GM19324 (cell line): Measurements from ENCODE around the gene CEP120.
"Not testable (repeated sequence)": the region's sequence is repeated elsewhere in the genome, so short reads cannot be mapped to it uniquely, and the experiment has no call there.

Source experiments
- ATAC-seq: cut with Tn5 transposase; IDR thresholded peaks from one replicate; pipeline ENCODE4 v1.9.1; 2021; ENCODE audit warnings: mild to moderate bottlenecking, moderate library complexity; ENCODE audit not compliant: unreplicated experiment, low FRiP score

The CEP120 gene

DNA sequence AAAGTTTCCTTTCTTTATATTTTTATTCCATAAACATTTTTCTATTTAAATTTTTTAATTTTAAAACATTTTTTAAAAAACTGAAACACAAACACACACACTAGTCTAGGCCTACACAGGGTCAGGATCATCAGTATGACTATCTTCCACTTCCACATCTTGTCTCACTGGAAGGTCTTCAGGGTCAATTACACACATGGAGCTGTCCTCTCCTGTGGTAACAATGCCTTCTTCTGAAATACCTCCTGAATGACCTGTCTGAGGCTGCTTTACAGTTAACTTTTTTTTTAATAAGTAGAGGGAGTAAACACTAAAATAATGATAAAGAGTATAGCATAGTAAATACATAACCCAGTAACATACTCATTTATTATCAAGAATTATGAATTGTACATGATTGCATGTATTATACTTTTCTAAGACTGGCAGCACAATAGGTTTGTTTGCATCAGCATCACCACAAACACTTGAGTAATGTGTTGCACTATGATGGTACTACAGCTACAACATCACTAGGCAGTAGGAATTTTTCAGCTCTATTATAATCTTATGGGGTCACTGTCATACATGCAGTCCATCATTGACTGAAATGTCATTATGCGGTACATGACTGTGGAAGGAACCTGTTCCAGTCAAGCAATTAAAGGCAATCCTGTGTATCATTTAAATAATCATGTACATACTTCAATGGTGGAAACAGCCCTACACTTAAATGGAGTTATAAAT is 17.4 kb upstream of the CEP120 start:
- ATAC-seq: no peak

DNA sequence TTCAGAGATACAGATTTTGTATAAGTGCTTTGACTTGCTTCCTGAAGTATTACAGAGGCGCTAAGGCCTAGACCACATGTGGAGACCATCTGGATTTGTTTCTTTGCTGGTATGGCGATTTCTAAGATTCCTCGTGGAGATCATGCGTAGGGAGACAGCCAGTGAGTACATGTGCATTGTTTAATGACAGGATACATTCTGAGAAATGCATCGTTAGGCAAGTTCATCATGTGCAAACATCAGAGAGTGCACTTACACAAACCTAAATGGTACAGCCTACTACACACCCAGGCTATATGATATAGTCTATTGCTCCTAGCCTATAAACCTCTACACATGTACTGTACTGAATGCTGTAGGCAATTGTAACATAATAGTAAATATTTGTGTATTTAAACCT is 16.5 kb upstream of the CEP120 start:
- no peak for ATAC-seq

DNA sequence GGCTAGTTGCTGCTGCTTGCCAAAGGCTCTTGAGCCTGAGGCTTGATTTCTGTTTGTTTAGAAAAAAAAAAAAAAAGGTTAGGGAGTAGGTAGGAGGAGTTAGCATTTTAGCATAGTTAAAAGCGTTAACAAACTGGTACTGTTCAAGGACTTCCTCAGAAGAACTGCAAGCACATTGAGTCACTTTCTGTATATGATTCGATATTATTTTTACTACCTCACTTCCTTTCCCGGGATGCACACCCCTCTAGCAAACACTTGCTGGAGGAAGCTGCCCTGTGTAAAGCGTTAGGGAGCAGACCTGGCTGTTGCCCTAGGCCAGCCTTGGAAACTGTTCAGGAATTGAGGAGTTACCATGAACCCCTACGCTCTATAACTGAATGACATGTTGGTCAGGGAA is 15.7 kb upstream of the CEP120 start:
- no peak for ATAC-seq

DNA sequence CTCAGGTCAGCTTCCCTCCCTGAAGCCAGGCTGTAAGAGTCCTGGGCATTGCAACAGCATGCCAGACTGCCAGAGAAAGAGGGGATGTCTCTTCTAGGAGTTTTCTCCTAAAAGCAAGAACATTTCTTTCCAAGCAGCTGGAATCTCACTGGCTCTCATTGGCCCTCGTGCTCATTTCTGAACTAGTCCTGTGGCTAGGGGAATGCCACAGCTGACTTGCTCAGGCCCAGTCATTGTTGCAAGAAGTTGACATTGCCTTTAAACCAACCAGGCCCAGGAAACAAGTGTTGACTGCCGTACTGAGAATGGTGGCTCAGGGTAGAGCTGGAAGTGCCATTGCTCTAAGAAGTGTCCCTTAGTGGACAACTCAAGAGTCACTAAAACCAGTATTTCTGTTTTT is 15.0 kb upstream of the CEP120 start:
- ATAC-seq: no peak

DNA sequence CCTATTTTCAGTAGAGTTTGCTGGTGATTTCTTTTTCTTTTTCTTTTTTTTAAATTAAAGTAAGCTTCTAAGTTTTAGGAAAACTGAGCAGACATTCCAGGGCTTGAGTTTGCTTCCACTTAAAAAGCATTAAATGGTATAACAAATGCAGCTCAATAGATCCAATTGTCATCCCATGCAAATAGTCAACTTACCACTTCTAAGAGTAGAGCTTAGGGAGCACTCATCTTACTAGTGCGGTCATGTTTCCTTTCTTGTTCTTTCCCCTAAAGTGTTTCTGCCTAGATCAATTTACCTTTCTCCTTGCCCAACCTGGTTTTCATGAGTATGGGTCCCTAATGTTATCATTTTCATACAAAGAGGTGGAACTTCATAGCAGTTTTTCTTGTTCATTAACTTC is 13.0 kb upstream of the CEP120 start:
- no peak for ATAC-seq

DNA sequence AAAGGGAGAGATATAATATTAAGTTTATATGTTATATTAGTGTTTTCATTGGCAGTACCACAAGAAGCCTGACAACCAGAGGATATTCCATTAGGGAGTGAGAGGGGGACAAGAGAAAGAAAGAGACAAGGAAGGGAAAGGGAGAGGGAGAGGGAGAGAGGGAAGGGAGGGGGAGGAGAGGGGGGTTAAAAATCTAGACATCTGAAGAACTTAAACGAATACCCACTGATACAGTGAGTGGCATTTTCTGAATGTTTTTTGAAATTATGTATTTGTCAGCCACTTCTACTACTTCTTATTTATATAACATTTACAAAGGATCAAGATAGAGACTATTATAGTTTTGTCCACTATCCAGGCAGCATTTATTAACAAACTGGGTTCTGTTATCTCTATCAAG is 11.6 kb upstream of the CEP120 start:
- no peak for ATAC-seq

DNA sequence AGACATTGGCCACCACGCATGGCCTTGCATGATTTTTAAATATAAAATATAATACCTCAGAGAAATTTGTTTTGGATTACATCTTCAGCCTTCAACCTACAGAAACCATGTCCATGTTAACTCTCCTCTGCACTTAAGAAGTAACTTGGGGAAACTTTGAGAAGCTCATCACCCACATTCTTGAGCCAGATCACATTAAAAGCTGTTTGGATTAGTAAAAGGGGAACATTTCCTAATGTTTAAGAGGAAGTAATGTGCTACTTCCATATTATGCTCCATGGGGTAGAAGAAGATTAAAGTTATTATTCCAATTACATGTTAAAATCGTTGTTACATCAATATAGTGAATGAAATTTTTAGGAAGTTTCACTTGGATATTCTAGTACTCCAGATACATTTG is 10.4 kb upstream of the CEP120 start:
- no peak for ATAC-seq

DNA sequence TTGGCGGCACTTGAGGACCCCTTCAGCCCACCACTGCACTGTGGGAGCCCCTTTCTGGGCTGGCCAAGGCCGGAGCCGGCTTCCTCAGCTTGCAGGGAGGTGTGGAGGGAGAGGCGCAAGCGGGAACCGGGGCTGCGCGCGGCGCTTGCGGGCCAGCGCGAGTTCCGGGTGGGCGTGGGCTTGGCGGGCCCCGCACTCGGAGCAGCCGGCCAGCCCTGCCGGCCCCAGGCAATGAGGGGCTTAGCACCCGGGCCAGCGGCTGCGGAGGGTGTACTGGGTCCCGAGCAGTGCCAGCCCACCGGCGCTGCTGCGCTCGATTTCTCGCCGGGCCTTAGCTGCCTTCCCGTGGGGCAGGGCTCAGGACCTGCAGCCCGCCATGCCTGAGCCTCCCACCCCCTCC is 7.2 kb upstream of the CEP120 start:
- ATAC-seq: not testable (repeated sequence)

DNA sequence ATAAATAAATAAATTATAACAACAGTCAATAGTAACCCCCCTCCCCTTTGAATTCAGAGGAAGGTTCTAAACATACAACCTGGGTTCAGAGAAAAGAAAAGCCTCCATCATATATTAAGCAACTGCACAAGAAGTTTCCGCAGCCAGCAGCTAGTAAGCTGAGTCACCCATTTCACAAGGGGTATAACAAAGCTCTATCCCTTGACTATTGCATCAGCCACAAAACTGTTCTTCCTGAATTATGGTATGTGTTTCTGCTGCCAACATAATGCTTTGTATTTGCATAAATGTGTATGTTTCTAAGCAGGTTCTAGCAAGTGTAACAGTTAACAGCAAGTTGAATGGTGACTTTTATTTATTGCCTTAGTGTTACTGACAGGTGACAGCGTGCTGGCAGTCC is 6.8 kb upstream of the CEP120 start:
- ATAC-seq: no peak

DNA sequence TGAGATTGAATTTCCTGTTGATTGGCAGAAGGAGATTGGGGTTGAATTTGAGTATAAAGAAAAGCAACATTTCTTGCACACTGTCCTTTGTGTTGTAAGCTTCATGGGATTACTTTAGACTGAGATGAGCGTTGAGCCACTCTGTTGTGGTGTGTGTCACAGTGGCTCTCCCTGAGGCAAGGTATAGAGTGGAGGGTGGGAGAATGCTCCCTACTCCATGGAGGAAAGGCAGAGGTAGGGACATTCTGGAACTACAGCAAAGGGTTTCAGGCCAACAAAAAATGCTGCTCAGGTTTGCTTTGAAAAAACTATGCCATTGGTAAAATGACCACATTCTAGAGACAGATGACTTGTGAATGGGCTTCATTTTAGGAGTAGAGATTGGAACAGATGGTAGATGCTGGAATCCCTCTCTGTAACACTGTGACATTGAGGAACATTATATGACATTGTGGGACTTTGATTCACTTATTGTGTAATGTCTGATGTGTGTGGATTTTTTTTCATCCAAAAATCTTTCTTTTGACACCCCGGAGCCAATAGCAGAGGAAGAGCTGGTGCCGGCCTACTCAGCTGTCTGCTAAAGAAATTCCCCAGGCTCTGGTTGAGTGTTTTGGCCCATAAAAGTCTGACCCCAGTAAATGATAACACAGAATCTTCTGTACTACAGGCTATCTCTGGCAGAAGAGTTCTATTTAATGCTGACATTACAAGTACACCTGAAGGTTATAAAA is 6.2 kb upstream of the CEP120 start:
- no peak for ATAC-seq

DNA sequence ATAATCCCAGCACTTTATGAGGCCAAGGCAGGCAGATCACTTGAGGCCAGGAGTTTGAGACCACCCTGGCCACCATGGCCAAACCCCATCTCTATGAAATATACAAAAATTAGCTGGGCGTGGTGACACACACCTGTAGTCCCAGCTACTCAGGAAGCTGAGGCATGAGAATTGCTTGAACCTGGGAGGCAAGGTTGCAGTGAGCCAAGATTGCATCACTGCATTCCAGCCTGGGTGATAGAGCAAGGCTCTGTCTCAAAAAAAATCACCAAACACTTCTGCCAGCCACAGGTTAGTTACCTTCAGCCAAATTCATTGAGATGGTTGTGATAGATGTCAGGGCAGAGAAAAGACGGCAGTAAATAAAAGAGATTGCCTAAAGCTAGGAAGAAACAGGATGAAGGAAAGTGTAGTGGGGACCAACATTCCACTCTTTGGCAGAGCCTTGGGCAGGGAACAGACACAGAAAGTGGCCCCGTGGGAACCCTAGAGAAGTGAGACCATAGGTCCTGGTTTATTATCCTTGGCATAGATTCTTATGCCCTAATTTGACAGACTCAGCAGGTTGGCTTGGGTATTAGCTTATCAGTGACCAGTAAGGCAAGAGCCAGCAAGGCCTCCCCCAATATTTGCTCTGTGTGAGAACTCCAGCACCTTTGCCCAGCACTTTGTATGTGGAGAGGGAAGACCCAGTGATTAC is 5.5 kb upstream of the CEP120 start:
- ATAC-seq: no peak

DNA sequence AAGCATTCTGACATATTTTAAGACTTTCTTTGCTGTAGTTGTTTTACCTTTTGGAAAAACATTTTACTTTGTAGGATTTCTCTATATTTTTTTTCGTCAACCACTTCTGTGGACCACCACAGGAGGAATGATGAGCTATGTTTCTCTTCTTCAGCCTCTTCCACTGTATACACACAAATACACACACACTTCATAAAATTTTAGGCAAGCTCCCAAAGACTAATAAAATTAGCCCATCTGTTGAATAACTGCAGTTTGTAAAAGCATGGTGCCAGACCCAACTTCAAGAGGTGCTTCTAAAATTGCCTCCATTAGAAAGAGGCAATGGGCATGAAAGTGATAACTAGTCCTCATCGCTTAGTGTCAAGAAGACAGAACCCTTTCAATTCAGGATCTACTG is 4.1 kb upstream of the CEP120 start:
- no peak for ATAC-seq

DNA sequence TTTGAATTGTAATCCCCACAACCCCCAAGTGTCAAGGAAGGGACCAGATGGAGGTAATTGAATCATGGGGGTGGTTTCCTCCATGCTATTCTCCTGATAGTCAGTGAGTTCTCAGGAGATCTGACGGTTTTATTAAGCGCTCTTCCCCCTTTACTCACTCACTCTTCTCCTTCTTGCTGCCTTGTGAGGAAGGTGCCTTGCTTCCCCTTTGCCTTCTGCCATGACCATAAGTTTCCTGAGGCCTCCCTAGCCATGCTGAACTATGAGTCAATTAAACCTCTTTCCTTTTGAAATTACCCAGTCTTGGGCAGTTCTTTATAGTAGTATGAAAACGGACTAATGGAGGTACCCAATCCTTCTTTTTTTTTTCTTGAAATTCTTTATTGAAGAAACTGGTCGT is 2.2 kb upstream of the CEP120 start:
- ATAC-seq: no peak

DNA sequence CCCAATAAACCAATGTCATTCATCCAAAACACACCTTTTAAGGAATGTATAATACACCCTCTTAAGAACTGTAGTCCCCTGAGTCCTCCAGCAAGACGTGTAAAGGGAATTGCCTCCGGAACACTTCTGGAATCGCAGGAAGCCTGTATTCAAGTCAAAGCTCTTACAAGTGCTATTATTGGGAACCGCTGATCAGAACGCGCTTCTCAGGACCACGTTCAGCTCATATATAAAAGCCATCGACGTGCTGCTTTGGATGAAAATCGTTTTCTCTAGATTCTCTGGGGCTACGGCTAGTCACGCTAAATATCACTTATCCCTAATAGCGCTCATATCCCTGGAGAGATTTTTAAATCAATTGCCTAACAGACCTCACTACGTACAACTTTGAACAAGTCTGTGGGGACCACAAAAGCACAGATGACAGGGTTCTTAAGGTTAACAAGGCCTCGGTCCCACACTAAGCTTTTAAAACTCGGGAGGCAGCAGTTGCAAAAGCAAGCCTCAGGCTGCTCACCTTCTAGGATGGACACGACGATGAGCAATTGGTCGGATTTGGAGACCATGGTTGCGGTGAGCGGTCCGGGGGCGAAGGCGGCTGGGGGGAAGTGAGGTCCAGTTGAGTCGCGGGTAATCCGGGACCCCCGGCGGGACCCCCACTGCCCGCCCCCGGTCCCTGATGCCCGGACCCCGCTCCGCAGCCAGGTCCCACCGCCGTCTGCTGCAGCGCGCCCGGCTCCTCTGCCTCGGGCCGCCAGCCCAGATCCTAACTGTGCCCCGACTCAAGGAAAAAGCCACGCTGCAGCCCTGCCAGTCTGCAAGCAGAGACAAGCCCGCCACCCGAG is 548 bp downstream of the CEP120 start:
- peak; percentile 8 for ATAC-seq

DNA sequence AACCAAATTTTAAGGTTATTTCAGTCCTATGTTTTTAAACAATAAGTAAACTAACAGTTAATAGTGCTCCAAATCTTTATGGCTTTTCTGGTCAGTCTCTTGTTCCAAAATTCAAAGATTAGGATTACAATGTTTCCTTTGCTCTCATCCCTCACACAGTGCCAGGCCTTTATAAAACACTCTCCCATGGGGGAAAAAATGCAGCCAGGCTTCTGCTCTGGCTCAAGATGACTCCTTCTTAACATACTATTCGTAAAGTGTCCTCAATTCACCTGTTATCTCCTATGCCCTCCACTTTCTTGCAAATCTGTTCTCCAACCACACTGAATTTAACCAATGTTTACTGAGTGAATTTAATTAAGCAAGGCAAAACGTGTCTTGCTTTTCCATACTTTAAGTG is 1.4 kb downstream of the CEP120 start:
- ATAC-seq: no peak

DNA sequence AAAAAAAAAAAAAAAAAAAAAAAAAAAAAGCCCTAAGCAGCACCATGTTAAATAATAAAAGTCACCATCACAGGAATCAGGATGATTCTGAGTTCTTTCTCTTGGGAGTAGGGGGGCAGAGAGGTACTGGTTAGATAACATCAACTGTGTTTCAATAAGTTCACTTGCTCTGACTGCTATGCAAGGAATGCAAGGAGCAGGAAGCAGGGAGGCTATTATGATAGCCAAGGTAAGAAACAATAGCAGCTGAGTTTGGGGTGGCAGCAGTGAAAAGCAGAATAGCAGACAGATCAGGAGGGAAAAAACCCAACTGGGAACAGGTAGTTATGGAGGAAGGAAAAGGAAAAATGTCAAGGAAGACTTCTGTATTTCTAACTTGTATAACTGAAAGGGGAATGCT is 8.2 kb downstream of the CEP120 start:
- no peak for ATAC-seq

DNA sequence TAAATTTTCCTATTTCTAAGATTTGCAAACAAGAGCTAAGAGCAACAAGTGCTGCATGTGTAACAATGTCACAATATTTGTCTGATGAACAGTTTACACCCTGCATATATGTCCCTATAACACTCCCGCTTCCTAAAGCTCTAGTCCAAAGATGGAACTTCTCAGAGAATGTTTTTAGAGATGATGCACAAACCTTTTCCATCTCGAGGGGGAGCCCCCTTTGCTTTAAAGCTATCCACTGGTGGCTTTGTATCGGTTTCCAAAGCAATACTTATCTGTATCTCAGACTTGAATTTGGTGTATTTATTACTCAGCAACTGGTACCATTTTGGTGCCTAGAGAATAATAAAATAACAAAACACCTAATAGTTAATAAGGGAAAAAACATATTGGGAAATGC is 11.0 kb downstream of the CEP120 start:
- no peak for ATAC-seq

DNA sequence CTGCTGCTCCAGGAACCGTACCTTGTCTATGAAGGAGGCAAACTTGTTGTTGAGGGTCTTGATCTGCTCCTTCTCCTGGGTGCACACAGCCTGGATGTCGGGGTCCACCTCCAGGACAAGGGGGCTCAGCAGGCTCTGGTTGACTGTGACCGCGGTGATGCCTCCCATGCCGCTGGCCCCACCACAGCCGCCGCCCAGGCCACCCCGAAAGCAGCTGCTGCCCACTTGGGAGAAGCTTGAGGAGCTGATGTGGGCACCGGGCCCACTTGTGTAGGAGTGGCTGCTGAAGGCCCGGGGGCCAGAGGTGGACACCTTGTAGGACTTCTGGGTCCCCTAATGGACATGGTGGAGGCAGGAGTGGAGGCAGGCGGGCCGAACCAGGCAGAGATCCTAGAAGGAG is 21.2 kb downstream of the CEP120 start:
- ATAC-seq: not testable (repeated sequence)

DNA sequence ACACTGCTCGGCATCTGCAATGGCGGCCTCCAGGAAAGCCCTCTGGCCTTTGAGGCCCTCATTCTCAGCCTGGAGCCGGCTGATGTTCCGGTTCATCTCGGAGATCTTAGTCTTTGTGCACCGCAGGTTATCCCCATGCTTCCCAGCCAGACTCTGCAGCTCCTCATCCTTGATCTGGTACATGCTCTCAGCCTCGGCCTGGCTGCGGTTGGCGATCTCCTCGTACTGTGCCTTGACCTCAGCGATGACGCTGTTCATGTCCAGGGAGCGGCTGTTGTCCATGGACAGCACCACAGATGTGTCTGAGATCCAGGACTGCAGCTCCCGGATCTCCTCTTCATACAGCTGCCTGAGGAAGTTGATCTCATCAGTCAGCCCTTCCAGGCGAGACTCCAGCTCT is 21.9 kb downstream of the CEP120 start:
- no peak for ATAC-seq

DNA sequence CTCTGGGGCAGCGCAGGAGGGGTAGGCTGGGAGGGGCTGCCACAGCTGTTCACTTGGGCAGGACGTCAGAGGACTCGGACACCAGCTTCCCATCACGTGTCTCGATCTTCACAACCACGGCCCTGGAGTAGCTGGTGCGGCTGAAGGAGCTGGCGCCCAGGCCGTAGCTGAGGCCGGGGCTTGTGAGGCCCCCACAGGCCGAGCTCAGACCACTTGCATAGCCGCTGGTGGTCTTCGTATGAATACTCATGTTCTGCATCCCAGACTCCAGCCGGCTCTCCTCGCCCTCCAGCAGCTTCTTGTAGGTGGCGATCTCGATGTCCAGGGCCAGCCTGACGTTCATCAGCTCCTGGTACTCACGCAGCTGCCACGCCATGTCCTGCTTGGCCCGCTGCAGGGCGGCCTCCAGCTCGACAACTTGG is 22.3 kb downstream of the CEP120 start:
- ATAC-seq: not testable (repeated sequence)
